ENCODE results near the gene ACSS1.

GRCh38 chr20:25057234-25058050 lies 497 bp downstream of the ACSS1 start:
- TF ChIP-seq CTCF (IDR thresholded peaks at IDR 0.05) (no peak), POLR2AphosphoS5 (IDR thresholded peaks at IDR 0.05) (peak in 3 of 4 donors; percentile 70 to 82 (median 73)), POLR2A (IDR thresholded peaks at IDR 0.05) (peak; percentile 36 to 47), EP300 (IDR thresholded peaks at IDR 0.05) (no peak)
